LHCN-M2 (cell line): ENCODE data around the gene ADAM33. TPM values are rescaled to one million over a fixed set of nuclear protein-coding genes. Genes with fewer than 3 reads are reported as not detected.

Experiments
- DNase-seq: peaks from one replicate; pipeline ENCODE4 v3.0.0-alpha.2; 2012; ENCODE audit warnings: low read depth
- total RNA-seq: library from RNA; depleted of rRNA; stranded (reverse); fragments of >200 nt; gene quantifications from 2 replicates; pipeline ENCODE4 v1.2.3, GENCODE V29; 2014

Gene ADAM33
- total RNA-seq, 1 experiment from 2014 or later = 0.11 TPM

DNA sequence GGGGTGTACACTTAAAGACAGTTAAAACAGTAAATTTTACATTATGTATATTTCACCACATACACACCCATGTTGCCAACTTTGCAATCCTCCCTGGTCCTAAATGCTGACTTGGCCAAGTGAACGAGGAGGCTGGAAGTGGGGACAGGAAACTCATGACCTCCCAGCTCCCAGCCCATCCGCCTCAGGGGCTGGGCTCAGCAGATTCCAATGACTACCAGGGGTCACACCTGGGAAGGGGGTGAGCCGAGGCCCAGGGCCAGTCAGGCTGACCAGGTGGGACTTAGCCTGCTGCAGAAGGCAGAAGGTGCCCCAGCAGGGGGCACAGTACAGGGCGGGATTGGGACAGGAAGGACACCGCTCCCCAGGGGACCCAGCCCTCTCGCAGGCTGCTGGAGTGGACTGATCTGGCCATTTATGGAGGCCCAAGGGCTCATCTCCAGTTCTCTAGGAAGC lies 28.2 kb upstream of the ADAM33 start:
- no peak for DNase-seq

DNA sequence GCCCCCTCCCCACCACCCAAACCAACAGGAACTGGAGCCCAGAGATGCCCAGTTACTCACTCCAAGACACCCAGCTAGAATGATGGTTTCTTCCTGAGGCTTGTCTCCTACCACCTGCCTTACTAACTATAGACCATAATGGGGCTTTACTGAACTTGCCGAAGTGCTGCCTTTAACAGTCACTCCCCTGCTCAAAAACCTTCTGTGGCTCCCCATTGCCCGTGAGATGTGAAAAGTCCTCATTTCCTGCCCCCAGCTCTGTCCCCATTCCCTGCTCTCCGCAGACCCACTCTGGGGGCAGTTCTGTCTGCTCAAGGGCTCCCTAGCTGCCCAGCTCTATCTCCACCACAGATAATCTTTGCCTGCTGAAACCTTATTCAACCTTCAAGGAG lies 25.7 kb upstream of the ADAM33 start:
- no peak for DNase-seq

DNA sequence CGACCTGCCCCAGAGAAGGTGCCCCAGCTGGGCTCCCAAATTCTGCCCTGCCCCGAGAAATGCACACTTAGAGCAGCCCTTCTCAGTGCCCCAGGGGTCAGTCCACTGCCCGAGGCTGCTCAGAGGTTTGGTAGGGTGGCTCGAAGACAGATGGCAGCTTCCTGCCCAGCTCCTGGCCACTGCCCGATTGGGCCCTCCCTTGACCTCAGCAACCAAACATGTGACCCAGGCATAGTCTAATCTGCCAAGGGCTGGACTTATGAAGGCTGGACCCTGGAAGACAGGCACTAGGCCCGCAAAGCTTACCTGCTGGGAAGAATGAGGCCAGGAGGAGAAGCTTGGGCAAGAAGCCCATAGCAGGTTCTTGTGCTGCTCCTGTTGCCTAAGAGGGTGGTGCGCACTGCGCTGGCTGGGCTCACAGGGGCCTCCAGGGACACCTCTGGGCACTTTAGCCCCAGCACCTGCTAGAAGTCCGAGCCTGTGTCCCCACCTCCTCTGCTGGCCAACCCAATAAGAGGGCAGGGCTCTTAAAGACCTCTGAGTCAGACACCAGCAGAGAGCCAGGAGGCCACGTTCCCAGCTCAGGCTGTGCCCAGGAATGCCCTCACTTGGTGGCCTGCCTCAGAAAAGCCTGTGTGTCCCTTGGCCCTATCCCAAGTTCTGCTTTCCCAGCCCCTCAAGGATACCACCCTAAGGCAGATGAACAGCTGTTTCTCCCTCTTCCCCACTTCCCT lies 25.1 kb upstream of the ADAM33 start:
- DNase-seq = peak; percentile 39

DNA sequence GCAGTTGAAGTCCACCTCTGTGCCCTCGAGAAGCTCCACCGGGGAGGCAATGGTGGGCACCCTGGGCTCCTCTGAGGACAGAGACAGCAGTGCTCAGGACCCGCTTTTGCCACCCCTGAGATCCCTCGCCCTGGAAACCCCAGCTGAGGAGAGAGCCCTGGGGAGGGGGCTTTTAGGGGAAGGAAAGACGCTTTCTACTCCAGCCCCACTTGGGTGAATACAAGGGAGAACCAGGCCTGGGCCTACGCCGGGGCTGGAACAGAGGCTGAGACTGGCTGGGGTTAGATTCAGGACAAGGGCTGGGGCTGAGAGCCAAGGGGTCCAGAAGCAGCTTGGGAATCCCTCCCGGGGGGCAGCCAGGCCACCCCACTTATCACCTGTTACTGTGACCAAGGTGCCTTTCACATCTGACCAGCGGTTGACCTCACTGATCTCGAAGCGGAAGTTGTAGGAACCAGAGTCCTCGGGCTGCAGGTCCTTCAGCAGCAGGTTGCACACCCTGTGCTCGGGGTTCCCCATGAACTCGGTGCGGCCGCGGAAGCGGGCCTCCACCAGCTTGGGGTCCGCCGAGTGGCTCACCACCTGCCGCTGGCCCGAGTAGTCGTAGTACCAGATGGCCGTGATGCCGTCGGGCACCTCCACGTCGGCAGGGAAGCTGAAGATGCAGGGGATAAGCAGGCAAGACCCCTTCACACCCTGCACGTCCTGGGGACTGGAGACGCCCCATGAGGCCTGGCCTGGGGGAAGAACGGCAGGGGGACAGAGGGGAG lies 24.3 kb upstream of the ADAM33 start:
- no peak for DNase-seq

GRCh38 chr20:3705491-3705969 lies 23.7 kb upstream of the ADAM33 start:
- no peak for DNase-seq

GRCh38 chr20:3704087-3704486 lies 22.3 kb upstream of the ADAM33 start:
- no peak for DNase-seq

GRCh38 chr20:3702611-3703391 lies 21.0 kb upstream of the ADAM33 start:
- DNase-seq = no peak

DNA sequence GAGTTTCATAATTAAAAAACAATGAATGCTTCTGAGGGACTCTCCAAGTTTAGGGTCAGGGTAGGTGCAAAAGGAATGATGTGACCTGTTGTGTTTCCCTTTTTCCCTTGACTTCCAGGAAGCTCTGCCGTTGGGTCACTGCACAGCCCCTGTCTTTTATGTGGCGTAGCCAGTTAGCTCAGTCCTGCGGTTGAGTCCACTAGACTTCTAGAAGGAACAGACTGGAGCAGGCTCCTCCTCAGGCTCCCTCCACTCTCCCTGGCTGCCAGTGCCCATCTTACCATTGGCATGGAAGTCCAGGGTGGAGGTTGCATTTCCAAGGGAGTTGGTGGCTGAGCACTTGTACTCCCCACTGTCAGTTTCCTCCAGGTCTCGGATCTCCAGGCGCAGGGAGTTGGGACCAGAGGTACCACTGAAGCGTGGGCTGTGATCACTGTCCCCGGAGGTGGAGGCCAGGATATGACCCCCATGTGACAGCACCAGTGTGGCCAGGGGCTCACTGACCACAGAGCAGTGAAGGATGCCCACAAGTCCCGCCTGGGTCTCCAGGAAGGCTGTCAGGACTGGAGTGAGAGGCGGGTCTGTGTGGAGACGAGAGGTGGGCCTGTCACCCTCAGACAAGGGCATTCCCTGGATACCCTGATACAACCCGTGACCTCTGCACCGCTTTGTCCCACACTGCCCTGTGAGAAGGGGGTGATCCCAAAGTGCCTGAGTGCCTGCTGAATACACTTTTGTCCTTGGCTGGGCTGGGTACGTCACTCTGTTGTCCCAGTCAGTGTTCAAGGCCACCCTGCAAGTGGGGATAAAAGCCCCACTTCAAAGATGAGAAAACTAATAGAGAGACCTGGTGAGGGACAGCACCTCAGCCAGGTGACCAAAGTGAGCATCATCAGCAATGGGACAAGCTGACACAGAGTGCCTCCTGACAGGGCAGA lies 19.5 kb upstream of the ADAM33 start:
- no peak for DNase-seq

GRCh38 chr20:3699037-3699436 lies 17.2 kb upstream of the ADAM33 start:
- DNase-seq = no peak

DNA sequence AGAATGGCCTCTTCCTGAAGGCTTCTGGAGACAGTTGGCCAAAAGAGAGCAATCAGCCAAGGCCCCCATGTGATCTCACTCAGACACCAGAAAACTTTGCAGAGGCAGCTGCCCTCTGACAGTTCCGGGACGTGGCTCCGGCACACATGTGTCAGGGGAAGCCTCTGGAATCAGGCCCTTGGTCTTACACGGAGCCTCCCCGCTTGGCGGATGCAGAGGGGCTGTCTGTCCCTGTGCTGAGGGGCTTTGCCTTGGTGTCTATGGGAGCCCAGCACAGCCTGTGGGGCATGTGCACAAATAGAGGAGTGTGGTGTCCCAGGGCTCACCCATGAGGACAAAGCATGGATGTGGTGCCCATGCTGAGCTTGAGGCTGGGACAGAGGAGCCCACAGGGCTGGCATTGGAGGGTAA lies 16.8 kb upstream of the ADAM33 start:
- DNase-seq = no peak

DNA sequence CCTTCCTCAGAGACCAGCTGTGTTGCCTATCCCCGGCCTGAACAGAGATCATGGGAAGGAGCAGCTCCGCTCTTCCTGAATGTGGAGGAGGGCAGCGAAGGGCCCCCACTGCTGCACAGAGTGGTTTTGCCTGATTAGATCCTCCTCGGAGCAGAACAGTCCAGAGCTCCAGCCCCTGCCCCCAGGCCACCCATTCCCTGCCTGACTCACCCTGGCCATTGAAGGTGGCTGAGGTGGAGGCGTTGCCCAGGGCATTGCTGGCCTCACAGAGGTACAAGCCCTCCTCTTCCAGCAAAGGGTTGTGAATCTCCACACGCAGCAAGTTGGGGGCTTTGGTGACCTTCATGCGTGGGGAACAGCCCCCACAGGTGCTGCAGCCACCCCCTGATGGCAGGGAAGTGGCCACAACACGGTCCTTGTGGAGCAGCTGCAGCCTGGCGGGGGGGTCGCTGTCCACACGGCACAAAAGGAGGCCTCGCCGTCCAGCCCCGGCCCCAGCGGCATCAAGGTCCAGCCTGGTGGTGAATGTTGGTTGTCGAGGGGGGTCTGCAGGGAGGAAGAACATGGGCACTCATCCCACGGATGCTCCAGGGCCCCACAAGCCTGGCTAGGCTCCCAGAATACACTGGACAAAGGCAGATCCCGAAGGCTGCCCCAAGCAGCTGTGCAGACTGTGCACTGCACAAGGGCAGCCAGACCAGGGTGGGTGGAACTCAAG lies 15.9 kb upstream of the ADAM33 start:
- no peak for DNase-seq

GRCh38 chr20:3696745-3697587 lies 15.2 kb upstream of the ADAM33 start:
- DNase-seq = no peak

DNA sequence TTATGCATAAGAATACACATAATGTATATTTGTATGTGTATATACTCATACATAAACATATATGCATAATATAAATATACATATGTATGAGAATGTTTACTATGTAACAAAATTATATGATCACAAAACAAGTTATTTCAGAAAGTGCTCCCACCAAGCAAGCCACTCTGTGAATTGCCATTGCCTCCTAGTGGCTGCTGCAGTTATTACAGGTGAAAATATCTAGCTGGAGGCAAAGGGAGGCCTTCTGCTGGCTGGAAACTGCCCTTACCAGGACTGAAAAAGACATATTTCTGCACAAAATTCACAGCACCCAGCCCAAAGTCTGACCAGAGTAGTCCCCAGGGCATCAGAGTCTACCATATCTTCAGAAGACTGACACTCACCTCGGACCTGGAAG lies 14.4 kb upstream of the ADAM33 start:
- DNase-seq = no peak

- no peak for DNase-seq
These were observed 13.1 kb upstream of the ADAM33 start for GRCh38 chr20:3694864-3695263.

GRCh38 chr20:3693376-3693775 lies 11.6 kb upstream of the ADAM33 start:
- no peak for DNase-seq

- no peak for DNase-seq
These were observed 11.0 kb upstream of the ADAM33 start for GRCh38 chr20:3692706-3693294.

- no peak for DNase-seq
These were observed 10.1 kb upstream of the ADAM33 start for GRCh38 chr20:3691897-3692296.

- no peak for DNase-seq
These were observed 9.5 kb upstream of the ADAM33 start for GRCh38 chr20:3691306-3691705.

DNA sequence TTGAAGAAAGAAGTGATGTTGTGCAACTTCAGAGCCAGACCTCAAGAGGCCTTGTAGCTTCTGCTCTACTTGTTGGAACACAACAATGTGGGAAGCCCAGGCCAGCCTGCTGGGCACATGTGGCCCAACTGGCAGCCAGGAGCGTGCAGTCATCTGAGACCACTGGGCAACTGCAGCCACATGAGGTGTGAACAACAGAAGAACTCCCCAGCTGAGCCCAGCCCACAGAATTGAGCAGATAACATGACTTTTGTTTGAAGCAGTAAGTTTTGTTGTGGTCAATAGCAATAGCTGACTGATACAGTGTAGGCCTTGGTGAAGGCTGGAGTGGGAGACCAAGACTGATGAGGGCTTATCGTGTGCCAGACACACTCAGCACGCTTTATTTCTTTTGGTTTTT lies 8.6 kb upstream of the ADAM33 start:
- no peak for DNase-seq
